HepG2 (cell line): ENCODE data around the gene RASSF4. TPM values are rescaled to one million over a fixed set of nuclear protein-coding genes. Genes with fewer than 3 reads are reported as not detected.

Source experiments
- AHR ChIP-seq: IDR thresholded peaks from 2 replicates; pipeline ENCODE4 v1.6.1; 2018; ENCODE audit warnings: missing genetic modification reagents, missing compliant biosample characterization
- HDAC2 ChIP-seq: sonication (generic); formaldehyde crosslinking; IDR thresholded peaks from 2 replicates; pipeline ENCODE4 v1.4.0; 2020; ENCODE audit warnings: missing genetic modification reagents
- HES4 ChIP-seq: sonication (generic); formaldehyde crosslinking; IDR thresholded peaks from 2 replicates; pipeline ENCODE4 v1.9.0; 2021; ENCODE audit warnings: mild to moderate bottlenecking, missing genetic modification reagents, borderline replicate concordance
- MAFK ChIP-seq, 2 experiments: IDR thresholded peaks in 1 of 2; conservative IDR thresholded peaks in 1 of 2; 2 replicates each; pipeline ENCODE4 v1.6.1; 2011; ENCODE audit warnings: improper control_type of control experiment in 2 of 2, low read length in 2 of 2
- MED13 ChIP-seq: sonication (generic); formaldehyde crosslinking; IDR thresholded peaks from 2 replicates; pipeline ENCODE4 v1.5.0; 2020; ENCODE audit warnings: missing genetic modification reagents
- MTA3 ChIP-seq: sonication (generic); formaldehyde crosslinking; IDR thresholded peaks from 2 replicates; pipeline ENCODE4 v1.4.0; 2020; ENCODE audit warnings: missing genetic modification reagents
- NFATC3 ChIP-seq: sonication (generic); formaldehyde crosslinking; IDR thresholded peaks from 2 replicates; pipeline ENCODE4 v1.5.1; 2020; ENCODE audit warnings: mild to moderate bottlenecking, missing genetic modification reagents
- NFE2 ChIP-seq: sonication (generic); formaldehyde crosslinking; IDR thresholded peaks from 2 replicates; pipeline ENCODE4 v1.4.0; 2020; ENCODE audit warnings: missing genetic modification reagents
- TAF15 ChIP-seq: fragments of 200-400 bp; formaldehyde crosslinking; IDR thresholded peaks from one replicate; pipeline ENCODE4 v1.6.1; 2018; ENCODE audit warnings: mild to moderate bottlenecking, low read depth, low read length; ENCODE audit not compliant: poor library complexity, severe bottlenecking
- TCF7L2 ChIP-seq: IDR thresholded peaks from 2 replicates; pipeline ENCODE4 v1.6.1; 2011; ENCODE audit warnings: mild to moderate bottlenecking, low read depth, low read length, moderate library complexity
- TSC22D2 ChIP-seq: sonication (generic); formaldehyde crosslinking; IDR thresholded peaks from 2 replicates; pipeline ENCODE4 v1.5.1; 2020; ENCODE audit warnings: missing genetic modification reagents, mild to moderate bottlenecking, borderline replicate concordance
- ZNF136 ChIP-seq: sonication (generic); formaldehyde crosslinking; IDR thresholded peaks from 2 replicates; pipeline ENCODE4 v1.8.1; 2022; ENCODE audit warnings: low read depth, mild to moderate bottlenecking, moderate library complexity, missing genetic modification reagents
- ZNF251 ChIP-seq: sonication (generic); formaldehyde crosslinking; IDR thresholded peaks from 2 replicates; pipeline ENCODE4 v1.9.0; 2021; ENCODE audit warnings: mild to moderate bottlenecking, missing genetic modification reagents
- ZNF34 ChIP-seq: sonication (generic); formaldehyde crosslinking; IDR thresholded peaks from 2 replicates; pipeline ENCODE4 v1.4.0; 2020; ENCODE audit warnings: mild to moderate bottlenecking, missing genetic modification reagents, borderline replicate concordance
- ZNF850 ChIP-seq: sonication (generic); formaldehyde crosslinking; conservative IDR thresholded peaks from 2 replicates; pipeline ENCODE4 v1.9.0; 2021; ENCODE audit warnings: mild to moderate bottlenecking, missing genetic modification reagents
- ZSCAN30 ChIP-seq: sonication (generic); formaldehyde crosslinking; IDR thresholded peaks from 2 replicates; pipeline ENCODE4 v1.5.0; 2020; ENCODE audit warnings: mild to moderate bottlenecking, missing genetic modification reagents
- polyA plus RNA-seq, 8 experiments: library from polyadenylated mRNA; depleted of rRNA in 3 of 8; stranded (reverse) in 7 of 8; unstranded in 1 of 8; fragments of >200 nt; fragmentation: Illumina TruSeq in 4 of 8; extraction: Trizol in 4 of 8; gene quantifications; 2 replicates each; pipeline versions ENCODE4 v1.2.1 to v1.2.3, GENCODE V29; 2011 to 2016; ENCODE audit warnings: low read depth in 4 of 8, missing spikeins in 1 of 8, mixed read lengths in 1 of 8; ENCODE audit not compliant: insufficient read depth in 1 of 8
- total RNA-seq, 5 experiments: library from RNA; depleted of rRNA; stranded (reverse); fragments of >200 nt; fragmentation: Illumina TruSeq; extraction: Trizol; gene quantifications; 2 replicates each; pipeline ENCODE4 v1.2.3, GENCODE V29; 2016; ENCODE audit warnings: low read depth in 1 of 5
- TF ChIP-seq, protein P1 (sequence below): sonication (generic); formaldehyde crosslinking; IDR thresholded peaks from 2 replicates; pipeline ENCODE4 v1.5.0; 2020; ENCODE audit warnings: missing genetic modification reagents, mild to moderate bottlenecking, borderline replicate concordance
- TF ChIP-seq, protein P2 (sequence below): sonication (generic); formaldehyde crosslinking; IDR thresholded peaks from 2 replicates; pipeline ENCODE4 v1.4.0; 2020; ENCODE audit warnings: mild to moderate bottlenecking, missing genetic modification reagents
- TF ChIP-seq, protein P3 (sequence below): sonication (generic); formaldehyde crosslinking; IDR thresholded peaks from 2 replicates; pipeline ENCODE4 v1.5.0; 2020; ENCODE audit warnings: mild to moderate bottlenecking, missing genetic modification reagents
- TF ChIP-seq, protein P4 (sequence below): sonication (generic); formaldehyde crosslinking; IDR thresholded peaks from 2 replicates; pipeline ENCODE4 v1.5.1; 2020; ENCODE audit warnings: mild to moderate bottlenecking, missing genetic modification reagents, moderate library complexity
- TF ChIP-seq, protein P5 (sequence below): sonication (generic); formaldehyde crosslinking; IDR thresholded peaks from 2 replicates; pipeline ENCODE4 v1.4.0; 2020; ENCODE audit warnings: missing genetic modification reagents, low read depth, mild to moderate bottlenecking, borderline replicate concordance

RASSF4 gene
- total and polyA plus RNA-seq, 2 of the 13 experiments (the other 11 are each of a cell fraction or from before 2014, with no cell fraction given), result 34.0 to 51.7 TPM

DNA sequence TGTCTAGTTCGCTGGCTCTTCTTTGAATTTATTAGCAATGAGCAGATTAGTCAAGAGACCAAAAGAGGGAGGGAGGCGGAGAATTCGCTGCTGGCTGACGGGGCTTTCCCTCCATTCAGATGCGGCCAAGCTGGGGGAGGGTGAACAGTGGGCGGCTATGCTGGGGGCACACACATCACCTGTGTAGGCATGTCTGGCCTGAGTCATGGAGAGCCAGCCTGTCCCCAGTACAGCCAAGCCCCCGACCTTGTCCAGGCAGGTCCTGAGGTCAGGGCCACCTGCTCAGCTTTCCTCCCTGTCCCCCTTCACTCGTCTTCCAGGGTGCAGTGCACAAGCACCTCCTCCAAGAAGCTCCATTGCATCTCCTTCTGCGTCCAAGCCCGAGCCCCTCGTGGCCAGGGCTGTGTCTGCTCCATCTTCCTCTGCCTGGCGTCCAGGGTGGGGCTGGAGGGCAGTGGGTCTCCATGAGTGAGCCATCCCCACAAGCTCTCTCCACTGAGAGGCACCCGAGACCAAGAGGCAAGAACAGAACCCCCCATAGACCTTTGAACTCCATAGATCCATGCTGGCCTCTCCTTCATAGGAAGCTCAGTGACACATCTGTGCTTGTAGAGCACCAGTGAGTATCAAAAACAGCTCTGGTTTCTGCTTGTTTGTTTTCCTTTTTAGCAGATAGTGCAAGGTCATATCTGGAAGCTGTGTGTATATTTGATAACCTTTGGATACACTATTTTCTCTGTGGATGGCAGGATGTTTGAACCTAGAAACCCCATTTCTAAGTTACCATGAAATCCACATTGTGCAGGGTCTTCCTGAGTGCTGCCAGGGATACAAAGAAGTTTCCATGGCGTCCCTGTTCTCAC lies 20.9 kb downstream of the RASSF4 start (continued):
- TF ChIP-seq MED13 (CRISPR knock-in tag) (0 out of 2 replicates have a peak, but pooled peaks have one; percentile 55), NFE2 (no peak), MTA3 (CRISPR knock-in tag) (no peak), HDAC2 (peak; percentile 86), TAF15 (no peak), ZSCAN30 (no peak), ZNF850 (CRISPR knock-in tag) (no peak), NFATC3 (no peak), ZNF34 (CRISPR knock-in tag) (peak; percentile 42; the same call in 1 of the 2 replicates), HES4 (CRISPR knock-in tag) (no peak), TCF7L2 (no peak), MAFK (conservative IDR thresholded peaks at IDR 0.05 in 1 of 2, IDR thresholded peaks at IDR 0.05 in 1 of 2; ENCODE audit: low read length in 2 of 2) (0 out of 4 replicates have a peak, but pooled peaks of 1 of the 2 experiments have one; percentile 6), ZNF251 (CRISPR knock-in tag) (no peak), ZNF136 (CRISPR knock-in tag) (no peak; the same call in 1 of the 2 replicates), TSC22D2 (CRISPR knock-in tag) (no peak), AHR (CRISPR knock-in tag) (no peak; the same call in 1 of the 2 replicates)
- TF ChIP-seq, protein P1, sequence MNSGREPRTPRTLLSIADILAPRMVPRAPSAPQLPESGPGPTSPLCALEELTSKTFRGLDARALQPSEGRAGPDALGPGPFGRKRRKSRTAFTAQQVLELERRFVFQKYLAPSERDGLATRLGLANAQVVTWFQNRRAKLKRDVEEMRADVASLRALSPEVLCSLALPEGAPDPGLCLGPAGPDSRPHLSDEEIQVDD (CRISPR knock-in tag), result no peak
- TF ChIP-seq, protein P2, sequence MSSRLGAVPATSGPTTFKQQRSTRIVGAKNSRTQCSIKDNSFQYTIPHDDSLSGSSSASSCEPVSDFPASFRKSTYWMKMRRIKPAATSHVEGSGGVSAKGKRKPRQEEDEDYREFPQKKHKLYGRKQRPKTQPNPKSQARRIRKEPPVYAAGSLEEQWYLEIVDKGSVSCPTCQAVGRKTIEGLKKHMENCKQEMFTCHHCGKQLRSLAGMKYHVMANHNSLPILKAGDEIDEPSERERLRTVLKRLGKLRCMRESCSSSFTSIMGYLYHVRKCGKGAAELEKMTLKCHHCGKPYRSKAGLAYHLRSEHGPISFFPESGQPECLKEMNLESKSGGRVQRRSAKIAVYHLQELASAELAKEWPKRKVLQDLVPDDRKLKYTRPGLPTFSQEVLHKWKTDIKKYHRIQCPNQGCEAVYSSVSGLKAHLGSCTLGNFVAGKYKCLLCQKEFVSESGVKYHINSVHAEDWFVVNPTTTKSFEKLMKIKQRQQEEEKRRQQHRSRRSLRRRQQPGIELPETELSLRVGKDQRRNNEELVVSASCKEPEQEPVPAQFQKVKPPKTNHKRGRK (CRISPR knock-in tag), result no peak
- TF ChIP-seq, protein P3, sequence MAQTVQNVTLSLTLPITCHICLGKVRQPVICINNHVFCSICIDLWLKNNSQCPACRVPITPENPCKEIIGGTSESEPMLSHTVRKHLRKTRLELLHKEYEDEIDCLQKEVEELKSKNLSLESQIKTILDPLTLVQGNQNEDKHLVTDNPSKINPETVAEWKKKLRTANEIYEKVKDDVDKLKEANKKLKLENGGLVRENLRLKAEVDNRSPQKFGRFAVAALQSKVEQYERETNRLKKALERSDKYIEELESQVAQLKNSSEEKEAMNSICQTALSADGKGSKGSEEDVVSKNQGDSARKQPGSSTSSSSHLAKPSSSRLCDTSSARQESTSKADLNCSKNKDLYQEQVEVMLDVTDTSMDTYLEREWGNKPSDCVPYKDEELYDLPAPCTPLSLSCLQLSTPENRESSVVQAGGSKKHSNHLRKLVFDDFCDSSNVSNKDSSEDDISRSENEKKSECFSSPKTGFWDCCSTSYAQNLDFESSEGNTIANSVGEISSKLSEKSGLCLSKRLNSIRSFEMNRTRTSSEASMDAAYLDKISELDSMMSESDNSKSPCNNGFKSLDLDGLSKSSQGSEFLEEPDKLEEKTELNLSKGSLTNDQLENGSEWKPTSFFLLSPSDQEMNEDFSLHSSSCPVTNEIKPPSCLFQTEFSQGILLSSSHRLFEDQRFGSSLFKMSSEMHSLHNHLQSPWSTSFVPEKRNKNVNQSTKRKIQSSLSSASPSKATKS, result no peak
- TF ChIP-seq, protein P4, sequence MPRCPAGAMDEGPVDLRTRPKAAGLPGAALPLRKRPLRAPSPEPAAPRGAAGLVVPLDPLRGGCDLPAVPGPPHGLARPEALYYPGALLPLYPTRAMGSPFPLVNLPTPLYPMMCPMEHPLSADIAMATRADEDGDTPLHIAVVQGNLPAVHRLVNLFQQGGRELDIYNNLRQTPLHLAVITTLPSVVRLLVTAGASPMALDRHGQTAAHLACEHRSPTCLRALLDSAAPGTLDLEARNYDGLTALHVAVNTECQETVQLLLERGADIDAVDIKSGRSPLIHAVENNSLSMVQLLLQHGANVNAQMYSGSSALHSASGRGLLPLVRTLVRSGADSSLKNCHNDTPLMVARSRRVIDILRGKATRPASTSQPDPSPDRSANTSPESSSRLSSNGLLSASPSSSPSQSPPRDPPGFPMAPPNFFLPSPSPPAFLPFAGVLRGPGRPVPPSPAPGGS (CRISPR knock-in tag), result peak; percentile 41; the same call in 1 of the 2 replicates
- TF ChIP-seq, protein P5, sequence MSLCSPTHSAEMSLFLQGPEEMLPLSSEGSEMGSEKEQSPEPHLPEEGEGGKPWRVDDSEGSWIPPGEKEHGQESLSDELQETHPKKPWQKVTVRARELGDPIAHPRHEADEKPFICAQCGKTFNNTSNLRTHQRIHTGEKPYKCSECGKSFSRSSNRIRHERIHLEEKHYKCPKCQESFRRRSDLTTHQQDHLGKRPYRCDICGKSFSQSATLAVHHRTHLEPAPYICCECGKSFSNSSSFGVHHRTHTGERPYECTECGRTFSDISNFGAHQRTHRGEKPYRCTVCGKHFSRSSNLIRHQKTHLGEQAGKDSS (CRISPR knock-in tag), result peak; percentile 60
